GM23338 (cell line): ENCODE measurements around the gene PGC. TPM values are rescaled to one million over a fixed set of nuclear protein-coding genes. Genes with fewer than 3 reads are reported as not detected.

Experiments
- ATAC-seq: fragments of 200-7000 bp; cut with Tn5 transposase; 3 replicates; pipeline ENCODE4 v1.9.1; 2020
- DNase-seq: peaks from one replicate; pipeline ENCODE4 v3.0.0-alpha.2; 2015; ENCODE audit warnings: low spot score
- H2AFZ ChIP-seq: fragments of 200-600 bp; sonication (generic); 2 replicates; pipeline ENCODE4 v1.8.0; 2016; ENCODE audit warnings: antibody characterized with exemption, mild to moderate bottlenecking, moderate library complexity
- H3F3A ChIP-seq: fragments of 200-600 bp; sonication (generic); replicated peaks from 2 replicates; pipeline ENCODE4 v1.8.0; 2017; ENCODE audit warnings: antibody characterized with exemption, mixed run types, low read depth
- H3K27ac ChIP-seq: fragments of 200-600 bp; sonication (generic); 2 replicates; pipeline ENCODE4 v1.6.1; 2016; ENCODE audit warnings: low read depth
- H3K27me3 ChIP-seq: fragments of 200-600 bp; sonication (generic); 2 replicates; pipeline ENCODE4 v1.8.0; 2016; ENCODE audit warnings: mild to moderate bottlenecking, mixed run types, moderate library complexity; ENCODE audit not compliant: insufficient read depth
- H3K36me3 ChIP-seq: fragments of 200-600 bp; sonication (generic); 2 replicates; pipeline ENCODE4 v1.8.0; 2016; ENCODE audit warnings: mild to moderate bottlenecking; ENCODE audit not compliant: insufficient read depth
- H3K4me1 ChIP-seq: fragments of 200-600 bp; sonication (generic); 2 replicates; pipeline ENCODE4 v1.8.0; 2016; ENCODE audit warnings: mild to moderate bottlenecking, moderate library complexity; ENCODE audit not compliant: insufficient read depth
- H3K4me2 ChIP-seq: fragments of 200-600 bp; sonication (generic); 2 replicates; pipeline ENCODE4 v1.7.1; 2017; ENCODE audit warnings: mixed run types
- H3K4me3 ChIP-seq: fragments of 200-600 bp; sonication (generic); 2 replicates; pipeline ENCODE4 v1.6.1; 2016; ENCODE audit warnings: mixed run types
- H3K79me2 ChIP-seq: fragments of 200-600 bp; sonication (generic); replicated peaks from 2 replicates; pipeline ENCODE4 v1.8.0; 2017; ENCODE audit warnings: mild to moderate bottlenecking; ENCODE audit not compliant: insufficient read depth
- H3K9me2 ChIP-seq: fragments of 200-600 bp; sonication (generic); 2 replicates; pipeline ENCODE4 v1.8.0; 2017; ENCODE audit not compliant: insufficient read depth
- H4K20me1 ChIP-seq: fragments of 200-600 bp; sonication (generic); replicated peaks from 2 replicates; pipeline ENCODE4 v1.8.0; 2017; ENCODE audit warnings: mild to moderate bottlenecking; ENCODE audit not compliant: insufficient read depth
- H3K27ac Mint-ChIP-seq: 2 replicates; pipeline ENCODE4 v1.8.0; 2020; ENCODE audit warnings: inconsistent platforms, mild to moderate bottlenecking, moderate library complexity, mixed read lengths
- H3K27me3 Mint-ChIP-seq: 3 replicates; pipeline ENCODE4 v1.8.0; 2022; ENCODE audit warnings: low read depth, mild to moderate bottlenecking, moderate library complexity, mixed read lengths, inconsistent platforms; ENCODE audit not compliant: insufficient read depth, poor library complexity
- H3K36me3 Mint-ChIP-seq: 3 replicates; pipeline ENCODE4 v1.8.0; 2021; ENCODE audit warnings: low read depth, mild to moderate bottlenecking, inconsistent platforms, moderate library complexity, mixed read lengths
- H3K4me1 Mint-ChIP-seq: 3 replicates; pipeline ENCODE4 v1.8.0; 2020; ENCODE audit warnings: mild to moderate bottlenecking, inconsistent platforms, mixed read lengths
- H3K4me3 Mint-ChIP-seq: 3 replicates; pipeline ENCODE4 v1.8.0; 2021; ENCODE audit warnings: moderate library complexity, mild to moderate bottlenecking, inconsistent platforms, mixed read lengths
- H3K9me3 Mint-ChIP-seq: 3 replicates; pipeline ENCODE4 v1.8.0; 2020; ENCODE audit warnings: moderate library complexity, mild to moderate bottlenecking, inconsistent platforms, mixed read lengths
- EZH2 ChIP-seq: fragments of 200-600 bp; sonication (generic); IDR thresholded peaks from one replicate; pipeline ENCODE4 v1.8.0; 2017; ENCODE audit warnings: antibody characterized with exemption, mild to moderate bottlenecking, low read depth; ENCODE audit not compliant: unreplicated experiment
- ZNF331 ChIP-seq: fragments of 250-450 bp; sonication (Bioruptor Pico); IDR thresholded peaks from 2 replicates; pipeline ENCODE4 v1.5.0; 2020; ENCODE audit warnings: low read depth, mild to moderate bottlenecking, moderate library complexity
- polyA plus RNA-seq: library from polyadenylated mRNA; unstranded; fragments of >200 nt; fragmentation: Nextera tagmentation; extraction: Ambion mirVana; gene quantifications from 2 replicates; pipeline ENCODE4 v1.2.1, GENCODE V29; 2016
- total RNA-seq: library from RNA; depleted of rRNA; stranded (reverse); fragments of >200 nt; shearing (Covaris generic); gene quantifications from 2 replicates; pipeline ENCODE4 v1.2.3, GENCODE V29; 2014
- TF ChIP-seq, protein P1 (sequence below): IDR thresholded peaks from one replicate; pipeline ENCODE4 v1.6.1; 2018; ENCODE audit warnings: antibody characterized with exemption; ENCODE audit not compliant: unreplicated experiment
- TF ChIP-seq, protein P2 (sequence below): IDR thresholded peaks from 2 replicates; pipeline ENCODE4 v1.6.1; 2016; ENCODE audit warnings: antibody characterized with exemption

The PGC gene
- total and polyA plus RNA-seq, 2 experiments from 2014 or later: not detected

DNA sequence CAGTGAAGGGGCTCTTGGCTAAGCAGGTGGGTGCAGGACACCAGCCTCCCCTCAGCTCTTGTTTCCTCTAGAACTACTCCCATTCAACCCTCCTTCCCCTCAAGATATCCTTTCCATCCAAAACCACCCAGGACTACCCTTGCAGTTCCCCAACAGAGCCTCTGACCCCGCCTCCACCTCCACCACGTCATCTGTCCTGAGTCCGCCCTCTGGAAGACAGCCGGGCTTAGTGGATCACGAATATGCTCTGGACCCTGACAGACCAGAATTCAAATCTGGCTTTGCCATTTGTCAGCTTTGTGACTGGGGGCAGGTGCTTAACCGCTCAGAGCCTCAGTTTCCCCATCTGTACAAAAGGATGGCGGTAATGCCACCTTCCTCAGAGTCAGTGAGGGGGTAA is 43.2 kb downstream of the PGC start:
- ATAC-seq (no peak), DNase-seq (no peak)
- Mint-ChIP-seq H3K27me3 (peaks cover 8% of the 10 kb centered on the region), H3K9me3 (no peaks in the 10 kb centered on the region), H3K27ac (no peak overlapping the region), H3K4me3 (no peak overlapping the region), H3K4me1 (peaks cover 20% of the 10 kb centered on the region), H3K36me3 (no peaks in the 10 kb centered on the region)
- Histone ChIP-seq H3K36me3 (no peaks in the 10 kb centered on the region), H3K4me1 (peaks cover 6% of the 10 kb centered on the region; the same call in 1 of the 2 replicates), H3K27me3 (no peaks in the 10 kb centered on the region), H3K4me3 (no peak overlapping the region), H4K20me1 (no peaks in the 10 kb centered on the region), H3F3A (0 out of 2 replicates have a peak, but pooled peaks cover 3% of the 10 kb centered on the region), H3K27ac (no peak overlapping the region), H2AFZ (no peak overlapping the region), H3K4me2 (no peak overlapping the region), H3K9me2 (no peaks in the 10 kb centered on the region), H3K79me2 (no peaks in the 10 kb centered on the region)
- no peak for TF ChIP-seq EZH2

DNA sequence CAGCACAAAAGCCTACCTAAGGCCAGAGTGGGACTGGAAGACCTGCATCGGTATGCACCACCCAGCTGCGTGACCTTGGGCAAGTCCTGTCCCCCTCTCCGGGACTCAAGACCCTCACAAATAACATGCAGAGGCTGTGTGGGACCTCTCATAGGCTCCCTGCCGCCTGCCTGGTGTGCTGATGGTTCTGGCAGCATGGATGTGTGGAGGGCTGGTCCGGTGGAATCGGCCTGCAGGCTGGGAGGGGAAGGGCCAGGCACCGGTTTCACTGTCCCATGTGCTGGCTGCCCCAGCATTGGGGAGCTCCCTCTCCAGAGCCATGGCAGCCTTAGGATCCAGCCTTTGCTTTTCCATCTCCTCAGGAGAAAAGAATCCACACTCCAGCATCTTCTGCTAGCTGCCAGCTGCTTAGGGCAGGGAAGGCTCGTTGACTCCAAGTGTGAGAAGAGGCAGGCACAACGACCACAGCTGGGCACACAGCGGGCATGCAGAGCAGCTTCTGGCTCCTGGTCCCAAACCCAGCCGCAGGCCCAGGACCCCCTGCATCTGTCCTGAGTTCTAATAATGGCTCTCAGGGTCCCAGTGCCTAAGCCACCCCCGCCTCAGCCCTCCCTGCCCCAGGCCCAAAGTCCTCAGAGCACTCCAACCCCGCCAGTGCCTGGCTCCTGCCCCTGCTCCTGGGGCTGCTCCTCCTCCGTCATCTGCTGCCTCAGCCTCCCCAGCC is 44.3 kb downstream of the PGC start:
- H2AFZ ChIP-seq: no peak overlapping the region
- TF ChIP-seq ZNF331: no peak
- TF ChIP-seq, protein P1, sequence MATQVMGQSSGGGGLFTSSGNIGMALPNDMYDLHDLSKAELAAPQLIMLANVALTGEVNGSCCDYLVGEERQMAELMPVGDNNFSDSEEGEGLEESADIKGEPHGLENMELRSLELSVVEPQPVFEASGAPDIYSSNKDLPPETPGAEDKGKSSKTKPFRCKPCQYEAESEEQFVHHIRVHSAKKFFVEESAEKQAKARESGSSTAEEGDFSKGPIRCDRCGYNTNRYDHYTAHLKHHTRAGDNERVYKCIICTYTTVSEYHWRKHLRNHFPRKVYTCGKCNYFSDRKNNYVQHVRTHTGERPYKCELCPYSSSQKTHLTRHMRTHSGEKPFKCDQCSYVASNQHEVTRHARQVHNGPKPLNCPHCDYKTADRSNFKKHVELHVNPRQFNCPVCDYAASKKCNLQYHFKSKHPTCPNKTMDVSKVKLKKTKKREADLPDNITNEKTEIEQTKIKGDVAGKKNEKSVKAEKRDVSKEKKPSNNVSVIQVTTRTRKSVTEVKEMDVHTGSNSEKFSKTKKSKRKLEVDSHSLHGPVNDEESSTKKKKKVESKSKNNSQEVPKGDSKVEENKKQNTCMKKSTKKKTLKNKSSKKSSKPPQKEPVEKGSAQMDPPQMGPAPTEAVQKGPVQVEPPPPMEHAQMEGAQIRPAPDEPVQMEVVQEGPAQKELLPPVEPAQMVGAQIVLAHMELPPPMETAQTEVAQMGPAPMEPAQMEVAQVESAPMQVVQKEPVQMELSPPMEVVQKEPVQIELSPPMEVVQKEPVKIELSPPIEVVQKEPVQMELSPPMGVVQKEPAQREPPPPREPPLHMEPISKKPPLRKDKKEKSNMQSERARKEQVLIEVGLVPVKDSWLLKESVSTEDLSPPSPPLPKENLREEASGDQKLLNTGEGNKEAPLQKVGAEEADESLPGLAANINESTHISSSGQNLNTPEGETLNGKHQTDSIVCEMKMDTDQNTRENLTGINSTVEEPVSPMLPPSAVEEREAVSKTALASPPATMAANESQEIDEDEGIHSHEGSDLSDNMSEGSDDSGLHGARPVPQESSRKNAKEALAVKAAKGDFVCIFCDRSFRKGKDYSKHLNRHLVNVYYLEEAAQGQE: no peak
- TF ChIP-seq, protein P2, sequence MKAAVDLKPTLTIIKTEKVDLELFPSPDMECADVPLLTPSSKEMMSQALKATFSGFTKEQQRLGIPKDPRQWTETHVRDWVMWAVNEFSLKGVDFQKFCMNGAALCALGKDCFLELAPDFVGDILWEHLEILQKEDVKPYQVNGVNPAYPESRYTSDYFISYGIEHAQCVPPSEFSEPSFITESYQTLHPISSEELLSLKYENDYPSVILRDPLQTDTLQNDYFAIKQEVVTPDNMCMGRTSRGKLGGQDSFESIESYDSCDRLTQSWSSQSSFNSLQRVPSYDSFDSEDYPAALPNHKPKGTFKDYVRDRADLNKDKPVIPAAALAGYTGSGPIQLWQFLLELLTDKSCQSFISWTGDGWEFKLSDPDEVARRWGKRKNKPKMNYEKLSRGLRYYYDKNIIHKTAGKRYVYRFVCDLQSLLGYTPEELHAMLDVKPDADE: no peak
- 0 out of 2 replicates have a peak, but pooled peaks cover 3% of the 10 kb centered on the region for H3F3A ChIP-seq
- no peak overlapping the region for H3K4me3 ChIP-seq
- no peaks in the 10 kb centered on the region for H4K20me1 ChIP-seq
- DNase-seq (no peak), ATAC-seq (no peak)
- Mint-ChIP-seq H3K4me3 (no peak overlapping the region), H3K9me3 (no peaks in the 10 kb centered on the region), H3K27ac (no peak overlapping the region), H3K4me1 (peaks cover 20% of the 10 kb centered on the region), H3K36me3 (no peaks in the 10 kb centered on the region), H3K27me3 (peaks cover 5% of the 10 kb centered on the region)
- no peaks in the 10 kb centered on the region for H3K36me3 ChIP-seq
- H3K4me1 ChIP-seq: peaks cover 6% of the 10 kb centered on the region; the same call in 1 of the 2 replicates
- no peaks in the 10 kb centered on the region for H3K9me2 ChIP-seq
- H3K27me3 ChIP-seq: no peaks in the 10 kb centered on the region
- no peaks in the 10 kb centered on the region for H3K79me2 ChIP-seq
- H3K4me2 ChIP-seq: no peak overlapping the region
- no peak overlapping the region for H3K27ac ChIP-seq
